GM19467 (cell line): ENCODE data around the gene FOXP1.

Experiments
- ATAC-seq: cut with Tn5 transposase; IDR thresholded peaks from one replicate; pipeline ENCODE4 v1.9.1; 2021; ENCODE audit warnings: mild to moderate bottlenecking, moderate library complexity; ENCODE audit not compliant: unreplicated experiment

Gene FOXP1

DNA sequence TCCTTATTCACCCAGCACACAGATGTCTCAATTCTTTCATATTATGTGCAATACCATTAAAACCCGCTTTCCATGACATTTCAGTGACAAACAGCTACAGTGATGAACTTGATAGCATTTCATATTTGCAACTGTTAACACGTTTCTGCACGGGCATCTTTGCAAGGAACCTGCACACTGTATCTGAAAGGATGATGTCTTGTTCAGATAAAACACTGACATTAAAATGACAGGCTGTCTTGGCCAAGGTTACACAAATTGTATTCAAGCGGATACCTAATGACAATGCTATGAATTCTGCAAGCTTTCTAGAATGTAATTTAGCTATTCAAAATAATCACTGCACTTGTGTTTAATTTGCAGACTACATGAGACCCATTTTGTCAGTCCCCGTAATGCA lies 529.2 kb downstream of the FOXP1 start:
- ATAC-seq = no peak

- no peak for ATAC-seq
Observed at GRCh38 chr3:71053495-71053894, 530.0 kb downstream of the FOXP1 start.

- ATAC-seq = no peak
Observed at GRCh38 chr3:71052716-71053115, 530.8 kb downstream of the FOXP1 start.

DNA sequence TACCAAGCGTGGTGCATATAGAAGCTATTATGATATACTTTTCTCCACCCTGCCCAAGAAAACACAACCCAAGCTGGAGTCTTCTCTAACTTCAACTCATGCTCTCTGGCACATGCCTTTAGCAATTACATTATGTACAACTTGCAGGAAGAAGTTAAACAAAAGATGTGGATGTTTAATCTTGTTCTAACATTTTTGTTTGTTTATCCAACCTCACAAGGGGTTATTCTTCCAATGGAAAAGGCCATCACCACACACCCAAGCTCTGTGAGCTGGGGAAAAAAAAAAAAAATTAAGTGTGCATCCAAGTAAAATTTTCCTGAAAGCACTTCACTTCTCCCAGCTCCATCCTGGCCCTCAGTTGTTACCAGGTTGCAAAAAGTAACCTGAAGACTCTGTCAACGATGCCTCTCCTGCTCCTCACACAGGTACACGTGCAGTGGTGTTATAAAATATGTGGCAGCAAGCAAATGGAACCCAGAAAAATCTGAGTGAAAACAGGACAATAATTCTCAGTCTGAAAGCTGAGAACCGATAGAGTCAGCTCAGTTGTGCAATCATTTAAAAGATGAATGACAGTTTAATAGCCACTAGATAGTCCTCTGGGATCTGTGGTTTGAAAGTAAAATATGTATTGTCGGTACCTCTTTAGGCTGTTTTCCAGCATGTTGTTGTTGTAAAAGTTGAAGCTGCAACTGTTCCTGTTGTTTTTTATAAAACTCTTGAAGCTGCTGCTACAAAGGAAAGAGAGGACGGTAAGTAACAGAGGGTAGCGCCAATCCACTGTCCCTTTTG lies 531.4 kb downstream of the FOXP1 start:
- ATAC-seq = no peak

DNA sequence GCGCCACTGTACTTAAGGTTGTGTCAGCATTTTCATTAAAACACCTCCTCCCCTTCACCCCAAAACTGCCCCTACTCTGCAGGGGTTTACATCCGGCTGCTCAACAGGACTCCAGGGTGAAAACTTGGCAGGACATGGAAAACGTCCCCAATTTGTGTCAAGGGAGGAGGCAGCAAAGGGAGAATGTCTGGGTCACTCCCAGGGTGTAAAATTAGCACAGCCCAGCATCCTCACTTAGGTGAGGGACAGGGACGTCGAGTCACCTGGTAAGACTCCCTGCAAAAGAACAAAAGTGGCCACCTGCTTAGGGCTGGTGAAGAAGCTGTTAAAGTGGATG lies 532.3 kb downstream of the FOXP1 start:
- ATAC-seq = no peak

DNA sequence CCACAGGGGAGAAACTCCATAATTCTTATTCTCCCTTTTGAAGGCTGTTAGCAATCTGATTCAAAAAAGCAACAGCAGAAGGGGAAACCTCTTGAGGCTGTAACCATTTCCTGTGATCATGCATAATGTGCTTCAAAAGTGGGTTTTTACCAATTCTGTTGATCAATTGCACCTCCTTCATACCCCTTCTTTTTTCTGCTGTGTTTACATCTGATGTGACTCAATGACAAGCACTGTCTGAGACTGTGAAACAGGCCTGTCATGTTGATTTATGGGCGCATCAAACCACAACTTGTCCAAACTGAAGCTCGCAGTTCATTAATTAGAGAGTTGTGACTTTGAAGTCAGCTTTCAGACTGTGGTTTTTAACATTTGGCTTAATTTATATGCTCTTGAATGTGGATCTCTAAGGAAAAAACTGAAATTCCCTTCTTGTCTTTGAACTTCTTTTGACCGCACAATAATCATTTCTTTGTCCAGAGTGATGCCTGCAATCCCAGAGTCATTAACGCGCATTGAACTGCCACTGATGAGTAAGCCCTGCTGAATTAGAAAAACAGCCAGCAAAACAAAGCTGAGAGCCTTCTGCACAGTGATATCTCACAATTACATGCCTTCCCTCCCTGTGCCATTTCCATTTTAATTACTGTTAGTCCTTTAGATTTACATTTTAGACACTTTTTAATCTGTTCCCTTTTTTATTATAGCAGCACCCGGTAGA lies 532.8 kb downstream of the FOXP1 start:
- ATAC-seq = no peak

GRCh38 chr3:71050166-71050537 lies 533.4 kb downstream of the FOXP1 start:
- ATAC-seq = no peak

- no peak for ATAC-seq
Observed at GRCh38 chr3:71048948-71049347, 534.6 kb downstream of the FOXP1 start.

- ATAC-seq = no peak
Observed at GRCh38 chr3:71047616-71048531, 535.7 kb downstream of the FOXP1 start.

GRCh38 chr3:71046791-71047190 lies 536.7 kb downstream of the FOXP1 start:
- ATAC-seq = no peak

DNA sequence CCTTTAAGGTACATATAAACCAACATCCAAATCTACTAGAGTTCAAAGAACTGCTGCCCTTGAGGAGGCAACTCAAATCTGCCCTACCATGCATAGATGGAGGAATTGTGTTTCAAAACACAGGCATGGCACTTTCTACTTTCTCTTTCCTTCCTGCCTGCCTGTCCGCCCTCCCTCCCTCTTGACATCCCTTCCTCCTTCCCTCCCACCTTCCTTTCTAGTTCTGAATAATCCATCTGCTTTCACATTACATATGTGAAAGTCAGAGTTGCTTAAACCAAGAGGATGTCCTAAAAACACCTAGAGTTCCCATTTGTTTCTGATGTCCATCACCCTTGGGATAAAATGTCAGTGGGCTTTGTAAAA lies 537.6 kb downstream of the FOXP1 start:
- ATAC-seq = peak; percentile 66

DNA sequence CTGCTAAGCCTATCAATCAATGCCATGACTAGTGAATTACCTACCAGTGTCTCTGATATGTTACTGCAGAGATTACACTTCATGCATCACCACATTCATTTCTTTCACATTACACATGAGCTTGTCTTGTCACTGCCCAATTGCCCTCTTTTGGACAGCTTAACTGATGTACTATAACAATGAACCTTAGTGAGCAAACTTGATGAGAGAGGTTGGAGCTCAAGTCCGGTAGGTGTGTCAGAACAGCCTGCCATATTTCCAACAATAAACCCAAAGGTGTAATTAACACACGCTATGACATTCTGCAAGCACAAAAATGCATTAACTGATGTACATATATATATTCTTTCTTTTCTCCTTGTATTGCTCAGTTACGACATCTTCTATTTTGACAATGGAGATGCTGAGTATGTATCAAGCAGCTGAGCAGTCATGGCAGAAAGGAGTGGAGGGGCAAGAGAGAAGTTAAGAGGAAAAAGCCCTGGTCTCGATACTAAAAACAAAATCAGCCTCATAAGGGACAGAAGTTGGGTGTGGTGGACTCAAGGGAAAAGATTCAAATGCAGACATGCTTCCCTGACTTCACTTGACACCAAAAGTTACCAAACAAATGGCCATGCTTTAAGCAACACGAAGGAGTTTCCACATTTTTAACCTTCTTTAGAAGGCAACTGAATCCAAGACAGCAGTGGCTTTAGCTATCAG lies 538.2 kb downstream of the FOXP1 start:
- ATAC-seq = no peak

DNA sequence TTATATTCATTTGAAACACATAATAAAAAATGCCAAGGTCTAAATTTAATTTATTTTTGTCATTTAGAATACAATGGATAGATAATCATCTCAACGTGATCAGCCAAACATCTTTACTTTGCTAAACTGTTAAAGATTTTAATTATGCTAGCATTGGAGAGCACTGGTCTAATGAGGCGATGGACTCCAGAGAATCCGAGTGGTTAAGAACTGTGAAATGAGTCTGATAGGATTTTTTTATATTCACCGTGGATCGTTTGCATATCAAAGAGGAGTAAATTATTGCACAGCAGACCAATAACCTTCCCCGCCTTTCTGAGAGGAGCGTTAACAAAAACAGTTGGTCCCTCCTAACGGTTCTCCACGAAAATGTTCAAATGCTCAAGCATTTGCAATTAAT lies 540.8 kb downstream of the FOXP1 start:
- ATAC-seq = no peak

- no peak for ATAC-seq
Observed at GRCh38 chr3:71041371-71041770, 542.2 kb downstream of the FOXP1 start.

GRCh38 chr3:71039332-71039731 lies 544.2 kb downstream of the FOXP1 start:
- no peak for ATAC-seq

GRCh38 chr3:71037775-71038174 lies 545.8 kb downstream of the FOXP1 start:
- no peak for ATAC-seq

- ATAC-seq = no peak
Observed at GRCh38 chr3:71035886-71036285, 547.6 kb downstream of the FOXP1 start.

DNA sequence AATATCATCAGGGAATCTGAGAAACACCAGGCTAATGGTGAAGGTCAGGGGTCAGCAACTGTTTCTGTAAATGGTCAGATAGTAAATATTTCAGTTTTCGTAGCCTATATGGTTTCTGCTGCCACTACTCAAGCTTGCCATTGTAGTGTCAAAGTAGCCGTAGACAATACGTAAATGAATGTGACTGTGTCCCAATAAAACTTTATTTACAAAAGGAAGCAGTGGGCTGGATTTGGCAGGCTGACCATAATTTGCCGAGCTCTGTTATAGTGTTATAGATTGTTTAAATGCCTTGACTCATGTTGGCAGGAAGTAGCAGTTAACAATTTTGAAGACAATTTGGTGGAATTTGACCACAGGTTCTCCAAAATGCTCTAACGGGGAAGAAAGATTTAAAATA lies 548.2 kb downstream of the FOXP1 start:
- ATAC-seq = no peak

DNA sequence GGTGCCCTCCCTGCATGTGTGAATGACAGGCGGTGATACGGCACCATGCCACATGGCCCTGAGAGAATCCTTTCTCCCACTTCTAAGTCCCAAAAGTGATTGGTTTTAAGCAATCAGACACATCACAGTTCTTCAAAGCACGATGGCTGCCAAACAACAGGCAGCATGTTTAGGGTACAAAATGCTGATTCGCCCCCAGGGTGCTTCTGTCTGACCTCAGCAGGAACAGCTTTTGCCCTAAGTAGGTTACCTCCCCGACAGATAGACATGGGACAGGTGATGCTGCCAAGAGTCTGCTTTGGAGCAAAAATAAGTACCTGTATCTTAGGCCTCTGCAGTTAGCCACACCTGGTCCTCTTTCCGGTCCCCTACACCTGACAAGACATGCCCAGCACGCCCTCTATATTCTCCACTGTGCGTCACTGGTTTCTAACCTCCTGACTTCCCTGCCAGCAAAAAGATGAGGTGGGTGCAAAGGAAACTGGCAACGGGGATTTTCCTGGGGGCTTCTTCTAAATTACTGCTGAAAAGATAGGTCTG lies 549.8 kb downstream of the FOXP1 start:
- no peak for ATAC-seq

- no peak for ATAC-seq
Observed at GRCh38 chr3:71031914-71032521, 551.5 kb downstream of the FOXP1 start.
